ENCODE data around the gene CSKMT.
"Not testable (repeated sequence)": the region's sequence is repeated elsewhere in the genome, so short reads cannot be mapped to it uniquely, and the experiment has no call there.

The CSKMT gene

GRCh38 chr11:62654297-62654696, 10.8 kb upstream of the CSKMT start:
- DNase-seq (ENCODE audit: low read depth in 2 of 2): no peak

GRCh38 chr11:62656796-62657429, 8.2 kb upstream of the CSKMT start:
- no peak for DNase-seq (ENCODE audit: low read depth in 2 of 2)

GRCh38 chr11:62664405-62665074, 572 bp upstream of the CSKMT start:
- DNase-seq (ENCODE audit: low read depth in 2 of 2): no peak

GRCh38 chr11:62665599-62666258, 617 bp downstream of the CSKMT start:
- DNase-seq (ENCODE audit: low read depth in 2 of 2): no peak

GRCh38 chr11:62666259-62666926, 1.3 kb downstream of the CSKMT start:
- no peak for DNase-seq (ENCODE audit: low read depth in 2 of 2)

- no peak for DNase-seq (ENCODE audit: low read depth in 2 of 2)
Measured at GRCh38 chr11:62667460-62667859, 2.3 kb downstream of the CSKMT start.

- DNase-seq (ENCODE audit: low read depth in 2 of 2): no peak
Measured at GRCh38 chr11:62669420-62670161, 4.5 kb downstream of the CSKMT start.

GRCh38 chr11:62671236-62671607, 6.1 kb downstream of the CSKMT start:
- DNase-seq (ENCODE audit: low read depth in 2 of 2): no peak

GRCh38 chr11:62671608-62672389, 6.7 kb downstream of the CSKMT start, which contains the start of the genes LBHD1 and UQCC3:
TSS of gene LBHD1 (minus strand) at chr11:62672267. CDS start at chr11:62670031, 2,236 bp downstream.
TSS of gene UQCC3 (plus strand) at chr11:62671673. CDS start at chr11:62671746, 73 bp downstream.
- peak; percentile 69 to 74 for DNase-seq (ENCODE audit: low read depth in 2 of 2)

- DNase-seq (ENCODE audit: low read depth in 2 of 2): no peak
Measured at GRCh38 chr11:62673196-62673525, 8.0 kb downstream of the CSKMT start.

- DNase-seq (ENCODE audit: low read depth in 2 of 2): not testable (repeated sequence)
Measured at GRCh38 chr11:62675415-62675814, 10.3 kb downstream of the CSKMT start.

- no peak for DNase-seq (ENCODE audit: low read depth in 2 of 2)
Measured at GRCh38 chr11:62676698-62677097, 11.6 kb downstream of the CSKMT start.

- DNase-seq (ENCODE audit: low read depth in 2 of 2): no peak
Measured at GRCh38 chr11:62677156-62677555, 12.0 kb downstream of the CSKMT start.

- DNase-seq (ENCODE audit: low read depth in 2 of 2): no peak
Measured at GRCh38 chr11:62677714-62678113, 12.6 kb downstream of the CSKMT start.

GRCh38 chr11:62678433-62678769, 13.3 kb downstream of the CSKMT start:
- DNase-seq (ENCODE audit: low read depth in 2 of 2): no peak

- DNase-seq (ENCODE audit: low read depth in 2 of 2): peak; percentile 71 to 80
Measured at GRCh38 chr11:62678770-62679696, 13.9 kb downstream of the CSKMT start, which contains the start of gene UBXN1. TSS of gene UBXN1 (minus strand) at chr11:62679073. CDS start at chr11:62678923, 150 bp downstream.

GRCh38 chr11:62680825-62681240, 15.7 kb downstream of the CSKMT start:
- peak; percentile 66 to 67 for DNase-seq (ENCODE audit: low read depth in 2 of 2)

GRCh38 chr11:62682518-62682917, 17.4 kb downstream of the CSKMT start:
- no peak for DNase-seq (ENCODE audit: low read depth in 2 of 2)

GRCh38 chr11:62687508-62688396, 22.6 kb downstream of the CSKMT start:
- DNase-seq (ENCODE audit: low read depth in 2 of 2): no peak
